Panc1 (cell line): ENCODE data around the gene GRK6.

Source experiments
- POLR2AphosphoS5 ChIP-seq: IDR thresholded peaks from 2 replicates; pipeline ENCODE4 v1.6.1; 2012; ENCODE audit warnings: mild to moderate bottlenecking, low read depth, low read length, moderate library complexity
- SIN3A ChIP-seq: IDR thresholded peaks from 2 replicates; pipeline ENCODE4 v1.6.1; 2012; ENCODE audit warnings: low read depth, mild to moderate bottlenecking, low read length, moderate library complexity, borderline replicate concordance; ENCODE audit not compliant: insufficient read depth
- TCF7L2 ChIP-seq: IDR thresholded peaks from 2 replicates; pipeline ENCODE4 v1.6.1; 2011; ENCODE audit warnings: mild to moderate bottlenecking, low read depth, low read length, inconsistent platforms
- TF ChIP-seq, protein P1 (sequence below): fragments of 450-650 bp; IDR thresholded peaks from 2 replicates; pipeline ENCODE4 v1.5.1; 2017; ENCODE audit warnings: mild to moderate bottlenecking

GRCh38 chr5:177487144-177487543, 60.7 kb downstream of the GRK6 start:
- TF ChIP-seq TCF7L2 (no peak), SIN3A (no peak), POLR2AphosphoS5 (no peak)
- TF ChIP-seq, protein P1, sequence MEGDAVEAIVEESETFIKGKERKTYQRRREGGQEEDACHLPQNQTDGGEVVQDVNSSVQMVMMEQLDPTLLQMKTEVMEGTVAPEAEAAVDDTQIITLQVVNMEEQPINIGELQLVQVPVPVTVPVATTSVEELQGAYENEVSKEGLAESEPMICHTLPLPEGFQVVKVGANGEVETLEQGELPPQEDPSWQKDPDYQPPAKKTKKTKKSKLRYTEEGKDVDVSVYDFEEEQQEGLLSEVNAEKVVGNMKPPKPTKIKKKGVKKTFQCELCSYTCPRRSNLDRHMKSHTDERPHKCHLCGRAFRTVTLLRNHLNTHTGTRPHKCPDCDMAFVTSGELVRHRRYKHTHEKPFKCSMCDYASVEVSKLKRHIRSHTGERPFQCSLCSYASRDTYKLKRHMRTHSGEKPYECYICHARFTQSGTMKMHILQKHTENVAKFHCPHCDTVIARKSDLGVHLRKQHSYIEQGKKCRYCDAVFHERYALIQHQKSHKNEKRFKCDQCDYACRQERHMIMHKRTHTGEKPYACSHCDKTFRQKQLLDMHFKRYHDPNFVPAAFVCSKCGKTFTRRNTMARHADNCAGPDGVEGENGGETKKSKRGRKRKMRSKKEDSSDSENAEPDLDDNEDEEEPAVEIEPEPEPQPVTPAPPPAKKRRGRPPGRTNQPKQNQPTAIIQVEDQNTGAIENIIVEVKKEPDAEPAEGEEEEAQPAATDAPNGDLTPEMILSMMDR = no peak
